ENCODE measurements around the gene RNF212B. TPM values are rescaled to one million over a fixed set of nuclear protein-coding genes. Genes with fewer than 3 reads are reported as not detected.

Gene RNF212B
- total and polyA plus RNA-seq, 7 donors: not detected

GRCh38 chr14:23294734-23295561 is 57.2 kb downstream of the RNF212B start:
- peak; percentile 32 to 58 for DNase-seq
- TF ChIP-seq CTCF (IDR thresholded peaks at IDR 0.05): peak; percentile 79
- intact Hi-C loops (cut with DNase I): loop anchor here (5.0 to 10.0 kb wide), 2 partner anchors 33 to 170 kb away; no protein-coding TSS in a partner anchor

GRCh38 chr14:23296012-23296777 is 58.5 kb downstream of the RNF212B start:
- Histone ChIP-seq H3K36me3 (ENCODE audit: insufficient read depth in 1 of 2, low read depth in 1 of 2) (peaks cover 8 to 48% of the 10 kb centered on the region in 2 donors), H3K9me3 (no peaks in the 10 kb centered on the region), H3K4me1 (peaks cover 31% of the 10 kb centered on the region), H3K27me3 (ENCODE audit: insufficient read depth in 3 of 3, low read length in 2 of 3) (no peaks in the 10 kb centered on the region), H3K27ac (no peak overlapping the region), H3K4me3 (no peak overlapping the region)
- WGBS, 3 donors: 90 to 92% (median 91%) methylated on average over 7 of the region's 7 CpGs
- no peak for ATAC-seq
- TF ChIP-seq CTCF (IDR thresholded peaks at IDR 0.05): no peak
- intact Hi-C loops (cut with DNase I): loop anchor here (5.0 to 10.0 kb wide), 2 partner anchors 34 to 171 kb away; no protein-coding TSS in a partner anchor
- DNase-seq: no peak

More at GRCh38 chr14:23294734-23295561, 57.2 kb downstream of the RNF212B start:
- Histone ChIP-seq H3K27me3 (ENCODE audit: insufficient read depth in 3 of 3, low read length in 2 of 3) (no peaks in the 10 kb centered on the region), H3K4me3 (peak overlapping the region; percentile 38), H3K36me3 (ENCODE audit: insufficient read depth in 1 of 2, low read depth in 1 of 2) (peaks cover 8 to 52% of the 10 kb centered on the region in 2 donors), H3K27ac (no peak overlapping the region), H3K4me1 (peaks cover 24% of the 10 kb centered on the region), H3K9me3 (no peaks in the 10 kb centered on the region)
- peak; percentile 71 to 86 (median 77) for ATAC-seq
- 13 to 24% (median 13%) methylated on average over 24 of the region's 24 CpGs for WGBS, 3 donors

- no peak for DNase-seq
- intact Hi-C loops (cut with DNase I): loop anchor here (5.0 to 10.0 kb wide), 2 partner anchors 35 to 172 kb away; no protein-coding TSS in a partner anchor
- no peak for TF ChIP-seq CTCF (IDR thresholded peaks at IDR 0.05)
Observed at GRCh38 chr14:23297096-23297495, 59.4 kb downstream of the RNF212B start.

GRCh38 chr14:23297611-23298277 is 60.0 kb downstream of the RNF212B start:
- 70 to 87% (median 85%) methylated on average over 7 of the region's 7 CpGs for WGBS, 3 donors
- Histone ChIP-seq H3K9me3 (no peaks in the 10 kb centered on the region), H3K27ac (no peak overlapping the region), H3K27me3 (ENCODE audit: insufficient read depth in 3 of 3, low read length in 2 of 3) (no peaks in the 10 kb centered on the region), H3K36me3 (ENCODE audit: insufficient read depth in 1 of 2, low read depth in 1 of 2) (peaks cover 8 to 43% of the 10 kb centered on the region in 2 donors), H3K4me1 (peaks cover 31% of the 10 kb centered on the region), H3K4me3 (no peak overlapping the region)
- intact Hi-C loops (cut with DNase I): loop anchor here (5.0 to 10.0 kb wide), 2 partner anchors 35 to 173 kb away; no protein-coding TSS in a partner anchor
- TF ChIP-seq CTCF (IDR thresholded peaks at IDR 0.05): no peak
- DNase-seq (no peak), ATAC-seq (no peak)

More at GRCh38 chr14:23297096-23297495, 59.4 kb downstream of the RNF212B start:
- H3K9me3 ChIP-seq: no peaks in the 10 kb centered on the region
- no peaks in the 10 kb centered on the region for H3K27me3 ChIP-seq (ENCODE audit: insufficient read depth in 3 of 3, low read length in 2 of 3)
- H3K27ac ChIP-seq: no peak overlapping the region
- no peak overlapping the region for H3K4me3 ChIP-seq
- ATAC-seq: no peak
- H3K4me1 ChIP-seq: peaks cover 31% of the 10 kb centered on the region
- WGBS, 3 donors: 88 to 93% (median 89%) methylated on average over 7 of the region's 7 CpGs
- peaks cover 8 to 43% of the 10 kb centered on the region in 2 donors for H3K36me3 ChIP-seq (ENCODE audit: insufficient read depth in 1 of 2, low read depth in 1 of 2)

All from psoas muscle (tissue), 8 donors.